BJ (cell line): ENCODE data around the gene KCNC3. TPM values are rescaled to one million over a fixed set of nuclear protein-coding genes. Genes with fewer than 3 reads are reported as not detected.

Experiments used
- CTCF ChIA-PET: fragments of 350-600 bp; formaldehyde crosslinking; extraction: SDS; loops from one replicate; lab custom pipeline; 2021; ENCODE audit warnings: antibody characterized with exemption, inconsistent platforms; lab: Yijun Ruan, JAX
- POLR2A ChIA-PET: fragments of 300-600 bp; sonication (Branson Sonifier 250); formaldehyde crosslinking; extraction: SDS; loops from one replicate; lab custom pipeline; 2021; ENCODE audit warnings: antibody characterized with exemption; lab: Charles Lee
- DNase-seq: peaks from one replicate; pipeline ENCODE4 v3.0.0-alpha.2; 2011; ENCODE audit warnings: low read depth
- H3K27me3 ChIP-seq: 2 replicates; pipeline ENCODE4 v1.6.0; 2011; ENCODE audit warnings: low read length; ENCODE audit not compliant: control insufficient read depth, insufficient read depth
- H3K36me3 ChIP-seq: 2 replicates; pipeline ENCODE4 v1.5.1; 2011; ENCODE audit warnings: low read length; ENCODE audit not compliant: control insufficient read depth, insufficient read depth
- H3K4me3 ChIP-seq: 2 replicates; pipeline ENCODE4 v1.5.1; 2011; ENCODE audit warnings: low read depth, mild to moderate bottlenecking, control low read depth, low read length
- CTCF ChIP-seq: IDR thresholded peaks from 2 replicates; pipeline ENCODE4 v1.5.1; 2011; ENCODE audit warnings: low read depth, mild to moderate bottlenecking, control low read depth, inconsistent platforms, low read length, moderate library complexity; ENCODE audit not compliant: insufficient read depth
- polyA minus RNA-seq: library from RNA; depleted of rRNA, polyadenylated mRNA; stranded (reverse); fragments of >200 nt; gene quantifications from 2 replicates; pipeline ENCODE4 v1.2.3, GENCODE V29; 2011; rRNA and poly(A)+ RNA removed
- polyA plus RNA-seq: library from polyadenylated mRNA; depleted of rRNA; stranded (reverse); fragments of >200 nt; gene quantifications from 2 replicates; pipeline ENCODE4 v1.2.3, GENCODE V29; 2011; rRNA removed

The KCNC3 gene
- 0.02 and 0.04 TPM in 2 replicates for polyA plus RNA-seq
- polyA minus RNA-seq: 0.19 and 0.21 TPM in 2 replicates

GRCh38 chr19:50329146-50329925 lies at the start of gene KCNC3:
Gene KCNC3 (minus strand): TSS chr19:50329377. CDS start chr19:50329082, 295 bp downstream.
- ChIA-PET POLR2A (interaction anchor here (0.5 to 0.6 kb wide), 2 partner anchors 15 to 654 kb away, joined by 3 to 4 read pairs; no protein-coding TSS in a partner anchor), CTCF (no interaction called here)
- H3K36me3 ChIP-seq: no peaks in the 10 kb centered on the region
- peak; percentile 44 for DNase-seq
- peak within 1 kb of the TSS; percentile 29 for H3K4me3 ChIP-seq
- no peak for TF ChIP-seq CTCF
- peaks cover 28% of the 10 kb centered on the region for H3K27me3 ChIP-seq

DNA sequence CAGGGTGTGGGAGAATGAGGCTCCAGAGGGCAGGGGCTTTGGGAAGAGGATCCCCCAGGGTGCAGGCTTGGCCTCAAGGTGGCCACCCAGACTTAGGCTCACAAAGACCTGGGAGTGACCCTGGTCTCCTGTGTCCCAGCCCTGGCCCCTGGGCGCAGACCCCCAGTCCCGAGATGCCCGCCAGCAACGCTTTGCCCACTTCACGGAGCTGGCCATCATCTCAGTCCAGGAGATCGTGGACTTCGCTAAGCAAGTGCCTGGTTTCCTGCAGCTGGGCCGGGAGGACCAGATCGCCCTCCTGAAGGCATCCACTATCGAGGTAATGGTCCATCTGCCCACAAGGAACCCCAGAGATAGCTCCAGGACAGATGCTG lies 49.7 kb upstream of the KCNC3 start:
- POLR2A ChIA-PET: no interaction called here
- CTCF ChIA-PET: no interaction called here
- H3K36me3 ChIP-seq: peaks cover 36% of the 10 kb centered on the region

DNA sequence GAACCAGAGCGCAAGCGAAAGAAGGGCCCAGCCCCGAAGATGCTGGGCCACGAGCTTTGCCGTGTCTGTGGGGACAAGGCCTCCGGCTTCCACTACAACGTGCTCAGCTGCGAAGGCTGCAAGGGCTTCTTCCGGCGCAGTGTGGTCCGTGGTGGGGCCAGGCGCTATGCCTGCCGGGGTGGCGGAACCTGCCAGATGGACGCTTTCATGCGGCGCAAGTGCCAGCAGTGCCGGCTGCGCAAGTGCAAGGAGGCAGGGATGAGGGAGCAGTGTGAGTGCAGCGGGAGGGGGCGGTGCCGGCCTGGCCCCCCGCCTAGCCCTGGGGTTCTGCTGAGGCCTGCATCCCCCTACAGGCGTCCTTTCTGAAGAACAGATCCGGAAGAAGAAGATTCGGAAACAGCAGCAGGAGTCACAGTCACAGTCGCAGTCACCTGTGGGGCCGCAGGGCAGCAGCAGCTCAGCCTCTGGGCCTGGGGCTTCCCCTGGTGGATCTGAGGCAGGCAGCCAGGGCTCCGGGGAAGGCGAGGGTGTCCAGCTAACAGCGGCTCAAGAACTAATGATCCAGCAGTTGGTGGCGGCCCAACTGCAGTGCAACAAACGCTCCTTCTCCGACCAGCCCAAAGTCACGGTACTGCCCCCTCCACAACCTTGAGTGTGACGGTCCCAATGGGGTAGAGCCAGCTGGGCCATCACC lies 49.1 kb upstream of the KCNC3 start:
- CTCF ChIA-PET: interaction anchor here (1.0 kb wide), 1 partner anchor 21 kb away, joined by 3 read pairs; no protein-coding TSS in a partner anchor
- POLR2A ChIA-PET: no interaction called here
- TF ChIP-seq CTCF: no peak
- H3K27me3 ChIP-seq: no peaks in the 10 kb centered on the region
- H3K36me3 ChIP-seq: peaks cover 36% of the 10 kb centered on the region
- DNase-seq: no peak
- H3K4me3 ChIP-seq: no peak overlapping the region

More for the DNA sequence above, 49.7 kb upstream of the KCNC3 start:
- DNase-seq: no peak
- no peak for TF ChIP-seq CTCF
- Histone ChIP-seq H3K27me3 (no peaks in the 10 kb centered on the region), H3K4me3 (no peak overlapping the region)

GRCh38 chr19:50377517-50377916 lies 48.3 kb upstream of the KCNC3 start:
- no peak for DNase-seq
- H3K4me3 ChIP-seq: no peak overlapping the region
- no peaks in the 10 kb centered on the region for H3K27me3 ChIP-seq
- TF ChIP-seq CTCF: no peak
- POLR2A ChIA-PET: interaction anchor here (0.6 kb wide), 1 partner anchor 8 kb away, joined by 4 read pairs; no protein-coding TSS in a partner anchor
- CTCF ChIA-PET: interaction anchor here (1.0 kb wide), 1 partner anchor 20 kb away, joined by 3 read pairs; no protein-coding TSS in a partner anchor
- peaks cover 34% of the 10 kb centered on the region for H3K36me3 ChIP-seq

- TF ChIP-seq CTCF: no peak
- H3K36me3 ChIP-seq: peaks cover 29% of the 10 kb centered on the region
- CTCF ChIA-PET: no interaction called here
- H3K27me3 ChIP-seq: no peaks in the 10 kb centered on the region
- peak overlapping the region; percentile 97 for H3K4me3 ChIP-seq
- DNase-seq: no peak
- POLR2A ChIA-PET: interaction anchor here (0.6 kb wide), 1 partner anchor 9 kb away, joined by 4 read pairs; no protein-coding TSS in a partner anchor
Observed at GRCh38 chr19:50377051-50377461, 47.9 kb upstream of the KCNC3 start.
